PC-9 (cell line): ENCODE results near the gene SOCS4. TPM values are rescaled to one million over a fixed set of nuclear protein-coding genes. Genes with fewer than 3 reads are reported as not detected.

Source experiments
- Bru-seq: library from RNA; stranded (reverse); fragments of 400-500 nt; gene quantifications from one replicate; lab custom pipeline; 2021; lab: Mats Ljungman, UMichigan
- BruChase-seq, 2 experiments: library from RNA; stranded (reverse); fragments of 400-500 nt; gene quantifications; one replicate each; lab custom pipeline; 2021; lab: Mats Ljungman, UMichigan
- BruUV-seq: library from RNA; stranded (reverse); fragments of 400-500 nt; replicated peaks from 2 replicates; lab custom pipeline; 2021; lab: Mats Ljungman, UMichigan
- CTCF ChIA-PET: fragments of 300-600 bp; sonication (Branson Sonifier 250); formaldehyde crosslinking; loops from one replicate; lab custom pipeline; 2022; ENCODE audit warnings: antibody characterized with exemption; lab: Charles Lee
- POLR2A ChIA-PET: fragments of 300-600 bp; sonication (Branson Sonifier 250); formaldehyde crosslinking; loops from one replicate; lab custom pipeline; 2022; ENCODE audit warnings: antibody characterized with exemption; ENCODE audit not compliant: unreplicated experiment; lab: Charles Lee
- DNase-seq, 2 experiments: peaks; one replicate each; pipeline versions ENCODE4 v3.0.0 to v3.0.0-alpha.2; 2015 to 2022; ENCODE audit warnings: mixed read lengths in 1 of 2
- H2AFZ ChIP-seq: fragments of 200-600 bp; sonication (generic); 2 replicates; pipeline ENCODE4 v1.8.1; 2017; ENCODE audit warnings: antibody characterized with exemption
- H3F3A ChIP-seq: fragments of 200-600 bp; sonication (generic); 2 replicates; pipeline ENCODE4 v1.8.1; 2017; ENCODE audit warnings: antibody characterized with exemption, mild to moderate bottlenecking, low read depth; ENCODE audit not compliant: insufficient read depth
- H3K27ac ChIP-seq: fragments of 200-600 bp; sonication (generic); 2 replicates; pipeline ENCODE4 v1.6.1; 2016; ENCODE audit warnings: mixed run types
- H3K27me3 ChIP-seq: fragments of 200-600 bp; sonication (generic); 2 replicates; pipeline ENCODE4 v1.6.1; 2016; ENCODE audit warnings: low read depth, mixed run types; ENCODE audit not compliant: insufficient read depth
- H3K36me3 ChIP-seq: fragments of 200-600 bp; sonication (generic); 2 replicates; pipeline ENCODE4 v1.6.1; 2016; ENCODE audit warnings: low read depth, mixed run types
- H3K4me1 ChIP-seq: fragments of 200-600 bp; sonication (generic); replicated peaks from 2 replicates; pipeline ENCODE4 v1.6.1; 2016; ENCODE audit warnings: mixed run types; ENCODE audit not compliant: insufficient read depth
- H3K4me2 ChIP-seq: fragments of 200-600 bp; sonication (generic); 2 replicates; pipeline ENCODE4 v1.6.1; 2017; ENCODE audit warnings: mixed run types
- H3K4me3 ChIP-seq: fragments of 200-600 bp; sonication (generic); 2 replicates; pipeline ENCODE4 v1.6.1; 2016; ENCODE audit warnings: mixed run types
- H3K79me2 ChIP-seq: fragments of 200-600 bp; sonication (generic); 2 replicates; pipeline ENCODE4 v1.6.1; 2017; ENCODE audit warnings: low read depth, mixed run types
- H3K9me2 ChIP-seq: fragments of 200-600 bp; sonication (generic); 2 replicates; pipeline ENCODE4 v1.8.1; 2017; ENCODE audit warnings: mild to moderate bottlenecking; ENCODE audit not compliant: insufficient read depth
- H3K9me3 ChIP-seq: fragments of 200-600 bp; sonication (generic); 2 replicates; pipeline ENCODE4 v1.8.1; 2016; ENCODE audit warnings: low read depth; ENCODE audit not compliant: insufficient read depth
- H4K20me1 ChIP-seq: fragments of 200-600 bp; sonication (generic); 2 replicates; pipeline ENCODE4 v1.8.1; 2017; ENCODE audit not compliant: insufficient read depth
- CTCF ChIP-seq: fragments of 200-600 bp; sonication (generic); conservative IDR thresholded peaks from 2 replicates; pipeline ENCODE4 v1.6.1; 2017; ENCODE audit warnings: mixed run types, antibody characterized with exemption, mild to moderate bottlenecking, moderate library complexity
- EZH2 ChIP-seq: fragments of 200-600 bp; sonication (generic); IDR thresholded peaks from 2 replicates; pipeline ENCODE4 v1.8.0; 2017; ENCODE audit warnings: antibody characterized with exemption, low read depth
- intact Hi-C: fragments of 100-400 bp; cut with micrococcal nuclease; formaldehyde crosslinking; loops from one replicate; pipeline ENCODE4 v1.10.0; 2022; ENCODE audit not compliant: unreplicated experiment
- long read RNA-seq: library from polyadenylated mRNA; stranded (forward); transcript quantifications from one replicate; pipeline ENCODE4 v2.0.0, GENCODE V29; 2022
- total RNA-seq: library from RNA; stranded (reverse); gene quantifications from 2 replicates; pipeline ENCODE4 v1.2.3, GENCODE V29; 2021

Gene SOCS4
- total RNA-seq (25.3 and 33.4 TPM in 2 replicates), Bru-seq, nascent RNA (percentile 91 among the genes with signal in this experiment), BruChase-seq, experiment 1, labeled RNA remaining after a 2-hour chase (percentile 94 among the genes with signal in this experiment), BruChase-seq, experiment 2, labeled RNA remaining after a 6-hour chase (percentile 86 among the genes with signal in this experiment)
- long read RNA-seq, full-length matches to known transcripts, result 11 of 18 reads
- long read RNA-seq, partial matches to known transcripts, result 0 of 18 reads
- long read RNA-seq, other reads (novel, unspliced or antisense), result 7 of 18 reads

- CTCF ChIA-PET, result interaction anchor here (0.6 to 1.6 kb wide), 2 partner anchors 25 to 478 kb away, joined by 3 to 5 read pairs; partner anchors contain the start of gene MAPK1IP1L
Observed at GRCh38 chr14:55026793-55027561, at the start of gene SOCS4, which contains the start of gene WDHD1. Gene SOCS4, plus strand, starts transcription at chr14:55027236. Its CDS starts 15,806 bp downstream, at chr14:55043042. Gene WDHD1, minus strand, starts transcription at chr14:55027099. Its CDS starts 312 bp downstream, at chr14:55026787.

GRCh38 chr14:54979039-54979438, 48.0 kb upstream of the SOCS4 start:
- H3K9me2 ChIP-seq, result no peaks in the 10 kb centered on the region
- H3F3A ChIP-seq, result no peaks in the 10 kb centered on the region; the same call in 1 of the 2 replicates
- H2AFZ ChIP-seq, result no peak overlapping the region
- H3K27ac ChIP-seq, result no peak overlapping the region
- no peaks in the 10 kb centered on the region for H3K9me3 ChIP-seq
- no peaks in the 10 kb centered on the region for H4K20me1 ChIP-seq
- no peaks in the 10 kb centered on the region for H3K79me2 ChIP-seq
- no peak for TF ChIP-seq EZH2
- TF ChIP-seq CTCF, result no peak
- BruUV-seq, result no TSS peak
- no peak overlapping the region for H3K4me3 ChIP-seq
- POLR2A ChIA-PET, result no interaction called here
- H3K36me3 ChIP-seq, result peaks cover 8% of the 10 kb centered on the region; the same call in 1 of the 2 replicates
- CTCF ChIA-PET, result no interaction called here
- intact Hi-C loops, result no loop called here
- no peak overlapping the region for H3K4me2 ChIP-seq
- DNase-seq, result no peak
- no peaks in the 10 kb centered on the region for H3K4me1 ChIP-seq
- H3K27me3 ChIP-seq, result no peaks in the 10 kb centered on the region

More at GRCh38 chr14:55026793-55027561, at the start of gene SOCS4, which contains the start of gene WDHD1:
- Histone ChIP-seq H3K36me3 (0 out of 2 replicates have a peak, but pooled peaks cover 4% of the 10 kb centered on the region), H3K79me2 (peaks cover 66% of the 10 kb centered on the region), H3K4me2 (peak within 1 kb of the TSS; percentile 88), H3K4me1 (peaks cover 26% of the 10 kb centered on the region), H3K4me3 (peak within 1 kb of the TSS; percentile 80), H3K9me2 (no peaks in the 10 kb centered on the region), H3K9me3 (no peaks in the 10 kb centered on the region), H2AFZ (peak within 1 kb of the TSS; percentile 99), H4K20me1 (peaks cover 9% of the 10 kb centered on the region; the same call in 1 of the 2 replicates), H3K27me3 (no peaks in the 10 kb centered on the region), H3K27ac (peak within 1 kb of the TSS; percentile 45), H3F3A (no peaks in the 10 kb centered on the region; the same call in 1 of the 2 replicates)
- BruUV-seq, result no TSS peak
- peak; percentile 83 to 96 for DNase-seq
- intact Hi-C loops, result no loop called here
- TF ChIP-seq CTCF, result no peak
- TF ChIP-seq EZH2, result no peak
- POLR2A ChIA-PET, result interaction anchor here (0.6 to 1.4 kb wide), 3 partner anchors 24 to 517 kb away, joined by 3 to 6 read pairs (median 4); partner anchors contain the start of genes CGRRF1, LGALS3 and MAPK1IP1L

GRCh38 chr14:54981698-54982097, 45.3 kb upstream of the SOCS4 start:
- Histone ChIP-seq H3F3A (no peaks in the 10 kb centered on the region; the same call in 1 of the 2 replicates), H3K9me3 (no peaks in the 10 kb centered on the region), H3K36me3 (peaks cover 16% of the 10 kb centered on the region; the same call in 1 of the 2 replicates), H3K27ac (no peak overlapping the region), H3K9me2 (no peaks in the 10 kb centered on the region), H3K4me2 (no peak overlapping the region), H3K27me3 (no peaks in the 10 kb centered on the region), H2AFZ (no peak overlapping the region), H4K20me1 (no peaks in the 10 kb centered on the region), H3K4me1 (no peaks in the 10 kb centered on the region), H3K4me3 (no peak overlapping the region), H3K79me2 (no peaks in the 10 kb centered on the region)
- ChIA-PET POLR2A (interaction anchor here (0.7 kb wide), 1 partner anchor 63 kb away, joined by 3 read pairs; no protein-coding TSS in a partner anchor), CTCF (interaction anchor here (0.5 kb wide), 1 partner anchor 34 kb away, joined by 13 read pairs; no protein-coding TSS in a partner anchor)
- DNase-seq, result no peak
- intact Hi-C loops, result no loop called here
- no TSS peak for BruUV-seq
- TF ChIP-seq EZH2 (no peak), CTCF (peak; percentile 71)
